NT2/D1 (cell line): ENCODE results near the gene ADCY7.

Experiments used
- YY1 ChIP-seq: IDR thresholded peaks from 2 replicates; pipeline ENCODE4 v1.6.1; 2011; ENCODE audit not compliant: insufficient read length, insufficient read depth
- ZNF274 ChIP-seq: IDR thresholded peaks from 2 replicates; pipeline ENCODE4 v1.6.1; 2011; ENCODE audit warnings: mild to moderate bottlenecking, low read depth, low read length

GRCh38 chr16:50257876-50258275 is 8.5 kb upstream of the ADCY7 start:
- TF ChIP-seq YY1 (no peak), ZNF274 (no peak)
